Measurements from ENCODE around the gene PPFIBP2.

The PPFIBP2 gene

DNA sequence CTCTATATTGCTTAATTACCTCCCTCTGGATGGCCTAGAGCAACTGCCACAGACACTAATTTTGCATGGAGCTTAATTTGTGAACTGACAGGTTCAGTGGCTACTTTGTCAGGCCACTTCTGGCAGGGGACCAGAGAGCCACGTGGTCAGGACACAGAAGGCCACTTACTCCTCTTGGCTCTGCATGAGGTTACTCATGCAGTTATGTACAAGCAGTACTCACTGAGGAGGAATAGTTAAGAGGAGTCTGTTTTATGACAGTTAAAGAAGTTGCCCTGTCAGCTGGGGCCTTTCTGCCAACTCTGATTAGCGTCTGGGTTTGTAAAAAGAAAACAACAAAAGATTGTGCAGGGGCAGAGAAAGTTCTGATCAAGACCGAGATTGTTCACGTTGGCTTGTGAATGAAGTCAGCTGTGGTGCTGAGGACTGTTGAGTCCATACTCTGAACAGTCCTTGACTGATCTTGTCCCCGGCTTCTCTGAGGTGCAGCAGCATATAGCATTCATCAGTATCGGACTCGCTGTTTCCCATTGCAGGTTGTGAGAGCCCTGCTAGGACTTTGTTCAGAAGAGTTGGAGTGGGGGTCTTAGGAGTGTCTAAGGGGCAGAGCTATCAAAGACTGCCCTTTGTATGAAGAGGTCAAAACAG, 41.4 kb downstream of the PPFIBP2 start:
- no peak for DNase-seq

DNA sequence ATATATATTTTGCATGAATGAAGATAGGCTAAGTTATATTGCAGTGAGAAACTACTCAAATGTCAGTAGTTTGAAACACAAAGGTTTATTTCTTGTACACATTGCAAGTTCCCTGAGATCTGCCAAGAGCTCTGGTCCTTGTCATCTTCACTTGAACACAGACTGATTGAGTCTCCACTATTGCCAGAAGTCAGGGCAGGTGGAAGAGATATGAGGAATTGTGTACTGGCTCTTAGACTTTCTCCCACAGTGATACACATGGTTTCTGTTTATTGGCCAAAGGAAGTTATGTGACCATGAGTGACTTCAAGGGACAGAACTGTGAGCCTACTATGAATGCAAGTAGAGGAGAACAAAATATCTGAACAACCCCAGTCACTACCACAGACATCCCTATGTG, 44.2 kb downstream of the PPFIBP2 start:
- no peak for DNase-seq

DNA sequence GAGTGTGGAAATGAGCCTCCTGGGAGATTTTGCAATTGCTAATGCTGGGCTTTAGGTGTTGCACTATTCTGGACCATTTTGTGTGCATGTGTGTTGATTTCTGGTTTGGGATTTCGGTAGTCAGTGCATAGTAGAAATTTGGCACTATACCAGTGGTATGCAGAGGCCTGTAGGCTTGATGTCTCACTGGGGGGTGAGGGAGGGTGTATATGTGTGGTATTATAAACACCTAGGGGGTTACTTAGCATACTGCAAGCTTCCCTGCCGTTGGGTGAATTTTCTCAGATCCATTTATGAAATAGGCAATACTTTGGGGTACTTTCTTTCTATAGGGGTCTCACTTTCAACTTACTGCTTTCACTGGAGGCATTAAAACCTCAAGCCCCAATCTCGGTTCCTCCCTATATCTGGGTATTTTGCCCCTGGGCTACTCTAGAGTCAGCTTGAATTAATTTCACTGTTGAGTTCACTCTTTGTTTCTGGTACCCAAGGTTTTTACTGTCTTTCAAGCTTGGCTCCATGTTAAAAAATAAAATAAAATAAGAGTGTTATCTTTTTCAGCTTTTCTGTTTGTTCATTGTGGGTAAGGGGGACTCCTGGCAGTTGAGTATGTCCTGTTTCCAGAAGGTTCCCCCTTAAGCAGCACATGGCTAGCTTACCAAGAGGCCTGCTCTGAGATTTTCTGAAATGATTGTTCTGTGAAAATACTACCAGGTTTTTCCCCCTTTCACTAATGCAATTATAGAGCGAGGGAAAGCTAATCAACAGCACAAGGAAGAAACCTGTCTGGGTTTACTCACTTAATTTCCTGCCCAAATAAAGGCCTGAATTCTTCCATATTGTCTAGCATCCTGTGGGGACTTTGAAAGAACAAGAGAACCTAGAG, 45.8 kb downstream of the PPFIBP2 start:
- no peak for DNase-seq

- no peak for DNase-seq
Measured at GRCh38 chr11:7561562-7561961, 47.8 kb downstream of the PPFIBP2 start.

DNA sequence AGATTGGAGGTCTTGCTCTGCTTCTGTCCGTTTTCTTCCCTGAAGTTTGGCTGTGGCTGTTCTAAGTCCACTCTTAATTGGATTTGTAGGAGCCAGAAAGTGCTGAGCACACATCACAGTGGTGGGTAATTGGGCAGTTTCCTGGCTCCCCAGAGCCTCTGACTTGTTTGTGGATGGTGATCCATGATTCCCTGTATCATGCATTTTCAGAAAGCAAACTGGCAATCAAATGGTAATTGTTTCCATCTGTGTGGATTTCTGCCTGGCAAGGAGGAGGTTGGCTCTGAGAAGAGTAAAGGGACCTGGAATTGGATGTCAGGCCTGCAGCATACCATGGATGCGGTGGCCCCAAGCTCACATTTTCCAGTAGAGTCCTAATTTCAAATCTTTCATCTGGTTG, 49.5 kb downstream of the PPFIBP2 start:
- DNase-seq, result no peak

DNA sequence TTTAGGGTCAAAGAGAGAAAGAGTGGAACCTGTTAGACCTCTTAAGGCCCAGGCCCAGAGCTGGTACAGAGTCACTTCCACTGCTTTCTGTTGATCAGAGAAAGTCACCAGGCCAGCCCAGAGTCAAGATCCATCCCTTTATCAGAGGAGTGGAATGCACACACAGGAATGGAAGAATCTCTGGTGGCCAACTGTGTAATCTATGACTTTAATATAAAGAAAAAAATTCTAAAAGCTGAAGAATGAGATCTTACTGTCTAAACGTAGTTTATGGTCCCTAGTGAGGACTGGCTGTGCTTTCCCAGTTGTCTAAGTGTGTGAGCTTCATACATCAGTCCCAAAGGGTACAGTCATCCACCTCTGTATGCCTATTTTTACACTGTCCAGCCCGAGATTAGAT, 51.0 kb downstream of the PPFIBP2 start:
- DNase-seq, result no peak

DNA sequence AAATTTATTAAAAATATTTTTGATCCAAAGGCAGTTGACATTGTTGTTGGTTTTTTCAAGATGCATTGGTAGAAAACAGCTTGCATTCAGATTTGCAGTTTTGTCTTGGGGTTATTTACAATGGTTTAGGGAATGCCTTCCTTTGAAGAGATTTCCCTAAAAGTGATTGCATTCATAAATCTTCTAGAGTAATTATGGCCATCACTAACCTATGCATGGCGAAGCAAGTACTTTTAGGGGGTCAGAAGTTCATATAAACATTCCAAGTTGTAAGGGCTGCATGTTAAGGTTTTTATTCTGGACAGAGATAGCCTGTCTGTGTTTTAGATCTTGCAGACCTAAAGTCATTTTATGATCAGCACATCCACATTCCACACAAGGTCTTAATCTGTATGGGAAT, 53.5 kb downstream of the PPFIBP2 start:
- no peak for DNase-seq

DNA sequence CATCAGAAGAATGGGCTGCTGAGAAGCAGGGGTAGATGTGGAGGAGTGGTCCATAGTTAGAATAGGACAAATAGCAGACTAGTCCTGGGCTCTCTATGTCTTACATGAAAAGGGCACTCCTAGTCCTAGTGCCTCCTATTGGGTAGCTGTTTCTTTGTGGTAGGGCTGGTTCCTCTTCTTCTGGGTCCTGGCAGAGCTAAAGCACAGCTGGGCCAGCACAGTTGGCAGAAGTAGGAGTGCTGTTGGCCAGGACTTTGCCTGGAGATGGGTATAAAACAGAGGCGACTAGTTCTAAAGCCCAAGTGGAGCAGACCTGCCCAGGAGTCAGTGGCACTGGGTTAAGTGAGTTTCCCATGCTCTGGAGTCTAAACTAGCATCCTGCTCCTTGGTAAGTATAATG, 55.2 kb downstream of the PPFIBP2 start:
- no peak for DNase-seq

GRCh38 chr11:7570241-7570640, 56.4 kb downstream of the PPFIBP2 start:
- DNase-seq, result no peak

- no peak for DNase-seq
Measured at GRCh38 chr11:7570938-7571521, 57.2 kb downstream of the PPFIBP2 start.

DNA sequence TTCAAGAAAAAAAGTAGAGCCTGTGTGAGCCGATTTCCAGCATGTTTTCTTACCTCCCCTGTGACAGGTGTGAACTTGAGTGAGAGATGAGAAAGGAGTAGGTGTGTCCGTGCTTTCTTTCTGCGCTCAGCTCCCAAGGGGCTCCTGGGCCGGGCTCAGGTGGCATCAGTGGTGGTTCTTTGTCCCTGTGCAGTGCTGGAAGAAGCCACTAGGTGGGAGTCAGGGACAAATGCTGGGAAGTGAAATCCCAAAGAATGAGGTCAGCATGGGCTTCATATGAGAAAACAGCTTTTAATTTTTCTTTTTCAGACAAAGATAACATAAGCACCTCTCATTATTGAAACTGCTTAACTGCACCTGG, 57.8 kb downstream of the PPFIBP2 start:
- no peak for DNase-seq

- no peak for DNase-seq
Measured at GRCh38 chr11:7572001-7572712, 58.4 kb downstream of the PPFIBP2 start.

DNA sequence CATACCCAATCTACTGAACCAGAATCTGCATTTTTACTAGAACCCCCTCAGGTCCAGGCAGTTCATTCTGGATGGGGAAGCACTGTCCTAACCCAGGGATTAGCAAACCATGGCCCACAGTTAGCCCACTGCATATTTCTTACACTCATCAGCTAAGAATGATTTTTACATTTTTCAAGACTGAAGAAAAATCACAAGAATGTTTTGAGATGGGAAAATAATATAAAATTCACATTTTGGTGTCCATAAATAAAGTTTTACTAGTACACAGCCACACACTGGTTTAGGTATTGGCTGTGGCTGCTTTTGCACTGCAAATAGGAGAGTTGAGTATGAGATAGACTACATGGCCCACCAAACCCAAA, 59.4 kb downstream of the PPFIBP2 start:
- DNase-seq, result no peak

GRCh38 chr11:7573558-7574296, 59.9 kb downstream of the PPFIBP2 start:
- DNase-seq, result no peak

DNA sequence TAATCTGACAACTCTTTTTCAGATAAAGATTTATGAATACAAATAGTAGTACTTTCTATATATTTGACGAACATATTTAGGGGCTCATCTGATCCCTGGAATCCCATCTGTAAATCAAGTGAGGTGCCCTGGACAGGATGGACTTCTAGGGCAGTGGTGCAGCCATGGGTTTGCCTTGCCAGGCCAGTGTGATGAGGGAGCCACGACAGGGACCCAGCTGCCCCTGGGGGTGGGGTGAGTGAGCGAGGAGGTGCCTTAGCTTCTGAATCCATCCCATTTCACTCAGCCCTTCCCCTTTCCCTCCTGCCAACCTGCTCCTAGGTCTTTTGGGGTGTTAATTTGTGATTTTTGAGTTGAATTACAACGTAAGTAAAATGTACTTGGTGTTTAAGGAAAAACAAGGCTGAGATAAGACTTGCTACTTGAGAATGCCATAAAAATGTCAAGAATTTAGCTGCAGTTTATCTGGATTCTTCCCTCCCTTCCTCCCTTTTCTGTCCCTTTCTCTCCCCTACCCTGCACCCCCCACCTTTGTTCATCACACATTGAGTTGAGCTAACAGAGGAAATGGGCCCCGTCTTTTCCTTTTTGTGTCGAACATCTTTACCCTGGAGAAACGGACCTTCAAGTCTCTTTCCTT, 60.8 kb downstream of the PPFIBP2 start:
- DNase-seq, result no peak

DNA sequence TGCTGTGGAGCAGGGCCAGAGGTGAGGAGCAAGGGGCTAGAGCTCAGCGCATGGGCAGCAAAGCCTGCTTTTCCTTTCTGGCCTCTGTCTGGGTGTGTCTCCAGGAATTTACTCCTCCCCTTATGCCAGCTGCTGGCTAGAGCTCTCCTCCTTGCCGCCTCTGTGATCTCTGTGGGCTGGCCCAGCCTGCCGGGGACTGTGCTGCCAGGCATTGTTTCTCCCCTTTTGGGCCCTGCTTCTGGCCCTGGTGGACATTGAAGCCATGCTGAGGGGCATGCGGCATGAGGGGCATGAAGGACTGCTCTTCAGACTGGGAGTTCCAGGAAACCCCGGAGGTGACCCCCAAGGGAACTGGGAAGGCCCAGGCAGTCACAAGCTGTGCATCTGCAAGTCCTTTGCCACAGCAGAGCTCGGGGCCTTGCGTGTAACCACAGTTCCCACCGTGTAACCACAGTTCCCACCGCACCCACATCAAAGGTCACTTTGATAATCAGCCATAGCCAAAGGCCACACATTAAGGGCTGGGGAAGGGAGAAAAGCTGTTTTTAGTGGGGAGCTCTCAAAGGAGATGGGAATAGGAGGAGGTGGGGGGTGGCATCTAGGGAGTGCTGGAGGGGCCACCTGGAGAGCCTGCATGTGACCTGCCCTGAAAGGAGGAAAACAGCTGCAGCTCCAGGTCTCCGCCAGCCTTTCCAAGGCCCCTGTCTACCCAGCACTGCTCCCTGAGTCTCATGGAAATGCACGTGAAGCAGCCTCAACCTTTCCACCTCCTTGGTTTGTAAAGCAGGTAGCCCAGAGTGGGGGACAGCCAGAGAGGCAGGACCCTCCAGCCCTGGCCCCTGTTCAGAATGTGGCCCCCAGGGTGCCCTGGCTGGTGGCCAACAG, 62.3 kb downstream of the PPFIBP2 start:
- DNase-seq, result no peak

DNA sequence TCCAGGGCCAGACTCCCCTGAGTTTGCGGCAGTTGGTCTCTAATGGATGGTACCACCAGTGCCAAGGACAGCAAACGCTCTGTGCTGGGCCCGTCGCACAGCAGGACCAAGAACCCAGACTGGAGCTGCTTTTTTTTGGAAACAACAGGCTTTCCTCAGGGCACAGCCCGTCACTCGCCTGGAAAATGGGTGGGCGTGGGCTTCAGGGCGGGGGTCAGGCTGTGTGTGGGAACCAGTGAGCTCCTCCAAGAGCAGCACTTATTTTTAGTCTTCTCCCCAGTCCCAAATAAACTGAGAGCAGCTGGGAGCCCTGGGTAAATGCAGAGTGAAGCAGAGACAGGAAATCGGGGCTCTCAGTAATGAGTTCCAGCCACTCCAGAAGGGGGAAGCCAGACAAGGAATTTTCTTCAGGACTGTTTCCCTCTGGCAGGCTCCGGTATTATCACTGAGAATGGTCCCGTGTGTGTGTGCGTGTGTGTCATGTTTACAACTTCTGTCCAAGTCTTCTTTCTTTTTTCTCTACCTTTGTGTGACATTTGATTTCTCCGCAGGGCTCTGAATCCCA, 63.0 kb downstream of the PPFIBP2 start:
- no peak for DNase-seq

- no peak for DNase-seq
Measured at GRCh38 chr11:7577291-7578190, 63.7 kb downstream of the PPFIBP2 start.

DNA sequence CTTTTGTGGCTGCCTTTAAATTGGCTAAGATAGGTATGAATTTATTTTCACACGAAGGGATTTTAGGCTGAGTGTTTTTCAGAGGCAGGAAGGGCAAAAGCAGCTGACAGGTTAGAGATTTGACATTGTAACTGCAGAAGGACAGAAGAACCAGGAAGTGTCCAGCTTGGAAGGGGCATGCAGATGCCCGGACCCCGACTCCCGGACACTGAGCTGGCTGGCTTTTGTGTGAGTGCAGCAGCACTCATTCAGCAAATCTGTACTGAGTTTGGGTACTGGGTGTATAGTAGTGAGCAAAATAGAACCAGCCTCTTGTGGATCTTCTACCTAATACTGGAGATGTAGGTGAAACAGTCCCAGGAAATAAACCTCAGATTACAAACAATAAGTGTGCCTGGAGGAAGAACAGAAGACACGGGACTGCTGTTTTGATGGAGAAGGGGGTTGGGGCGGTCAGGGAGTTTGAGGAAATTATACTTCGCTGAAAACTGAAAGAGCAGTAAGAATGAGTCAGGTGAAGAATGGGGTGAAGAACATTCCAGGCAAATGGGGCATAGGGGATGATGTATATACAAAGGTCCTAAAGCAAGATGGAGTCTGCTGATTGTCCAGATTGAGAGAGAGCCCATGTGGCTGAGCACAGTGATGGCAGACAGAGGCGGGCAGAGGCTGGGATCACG, 64.6 kb downstream of the PPFIBP2 start:
- no peak for DNase-seq
